ENCODE data around the gene SDHAF1.
A peak's percentile ranks its signal among the peaks of the same experiment; 100 is the strongest.

Gene SDHAF1

GRCh38 chr19:35993923-35994598, 927 bp upstream of the SDHAF1 start:
- no peak overlapping the region for H3K9ac ChIP-seq
- no peak overlapping the region for H3K4me3 ChIP-seq (IDR thresholded peaks at IDR 0.05; ENCODE audit: insufficient read depth, low read depth, low read length)
- no peaks in the 10 kb centered on the region for H4K20me1 ChIP-seq (ENCODE audit: insufficient read depth)
- H3K79me2 ChIP-seq (ENCODE audit: insufficient read depth, low read depth) = peaks cover 19% of the 10 kb centered on the region
- TF ChIP-seq, protein P1, sequence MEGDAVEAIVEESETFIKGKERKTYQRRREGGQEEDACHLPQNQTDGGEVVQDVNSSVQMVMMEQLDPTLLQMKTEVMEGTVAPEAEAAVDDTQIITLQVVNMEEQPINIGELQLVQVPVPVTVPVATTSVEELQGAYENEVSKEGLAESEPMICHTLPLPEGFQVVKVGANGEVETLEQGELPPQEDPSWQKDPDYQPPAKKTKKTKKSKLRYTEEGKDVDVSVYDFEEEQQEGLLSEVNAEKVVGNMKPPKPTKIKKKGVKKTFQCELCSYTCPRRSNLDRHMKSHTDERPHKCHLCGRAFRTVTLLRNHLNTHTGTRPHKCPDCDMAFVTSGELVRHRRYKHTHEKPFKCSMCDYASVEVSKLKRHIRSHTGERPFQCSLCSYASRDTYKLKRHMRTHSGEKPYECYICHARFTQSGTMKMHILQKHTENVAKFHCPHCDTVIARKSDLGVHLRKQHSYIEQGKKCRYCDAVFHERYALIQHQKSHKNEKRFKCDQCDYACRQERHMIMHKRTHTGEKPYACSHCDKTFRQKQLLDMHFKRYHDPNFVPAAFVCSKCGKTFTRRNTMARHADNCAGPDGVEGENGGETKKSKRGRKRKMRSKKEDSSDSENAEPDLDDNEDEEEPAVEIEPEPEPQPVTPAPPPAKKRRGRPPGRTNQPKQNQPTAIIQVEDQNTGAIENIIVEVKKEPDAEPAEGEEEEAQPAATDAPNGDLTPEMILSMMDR (conservative IDR thresholded peaks at IDR 0.05; ENCODE audit: low read depth, low read length) = no peak
- no peaks in the 10 kb centered on the region for H3K36me3 ChIP-seq (ENCODE audit: insufficient read depth)
- peaks cover 8% of the 10 kb centered on the region for H3K4me1 ChIP-seq (ENCODE audit: low read depth, poor library complexity, severe bottlenecking)
- H3K27me3 ChIP-seq (ENCODE audit: insufficient read depth, low read depth) = no peaks in the 10 kb centered on the region
- H3K4me2 ChIP-seq = no peak overlapping the region
- no peak overlapping the region for H2AFZ ChIP-seq (ENCODE audit: low read depth)
- H3K27ac ChIP-seq = no peak overlapping the region

GRCh38 chr19:35996777-35997176, 1.8 kb downstream of the SDHAF1 start:
- TF ChIP-seq, protein P1 (conservative IDR thresholded peaks at IDR 0.05; ENCODE audit: low read depth, low read length) = no peak
- Histone ChIP-seq H2AFZ (ENCODE audit: low read depth) (no peak overlapping the region), H3K4me3 (IDR thresholded peaks at IDR 0.05; ENCODE audit: insufficient read depth, low read depth, low read length) (no peak overlapping the region), H3K27me3 (ENCODE audit: insufficient read depth, low read depth) (no peaks in the 10 kb centered on the region), H3K9ac (no peak overlapping the region), H3K4me2 (peak overlapping the region; percentile 85; the same call in 1 of the 2 replicates), H3K27ac (no peak overlapping the region), H4K20me1 (ENCODE audit: insufficient read depth) (no peaks in the 10 kb centered on the region), H3K79me2 (ENCODE audit: insufficient read depth, low read depth) (peaks cover 19% of the 10 kb centered on the region), H3K4me1 (ENCODE audit: low read depth, poor library complexity, severe bottlenecking) (peaks cover 8% of the 10 kb centered on the region), H3K36me3 (ENCODE audit: insufficient read depth) (no peaks in the 10 kb centered on the region)

DNA sequence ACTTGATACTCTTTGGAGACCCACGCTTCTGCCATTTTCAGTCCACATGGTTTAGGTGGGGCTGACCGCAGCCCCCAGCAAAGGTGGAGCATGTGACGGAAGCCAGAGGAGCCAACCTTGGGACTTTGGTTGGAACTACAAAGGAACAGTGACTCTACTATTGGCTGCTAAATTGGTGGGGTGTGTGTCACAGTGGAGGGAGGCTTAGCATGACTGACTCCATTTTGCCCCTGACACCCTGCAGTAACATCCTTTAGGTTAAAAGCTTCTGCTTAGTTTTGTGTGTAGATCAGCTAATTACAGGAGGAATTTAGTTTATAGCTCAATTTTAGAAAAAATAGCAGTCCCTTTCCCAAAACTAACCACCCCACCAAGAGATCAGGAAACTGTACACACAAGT, 6.6 kb downstream of the SDHAF1 start:
- peaks cover 2% of the 10 kb centered on the region for H3K4me1 ChIP-seq (ENCODE audit: low read depth, poor library complexity, severe bottlenecking)
- H3K4me3 ChIP-seq (IDR thresholded peaks at IDR 0.05; ENCODE audit: insufficient read depth, low read depth, low read length) = no peak overlapping the region
- no peak overlapping the region for H3K9ac ChIP-seq
- no peak overlapping the region for H2AFZ ChIP-seq (ENCODE audit: low read depth)
- no peak overlapping the region for H3K4me2 ChIP-seq
- no peaks in the 10 kb centered on the region for H3K27me3 ChIP-seq (ENCODE audit: insufficient read depth, low read depth)
- H3K27ac ChIP-seq = no peak overlapping the region
- H4K20me1 ChIP-seq (ENCODE audit: insufficient read depth) = no peaks in the 10 kb centered on the region
- no peaks in the 10 kb centered on the region for H3K36me3 ChIP-seq (ENCODE audit: insufficient read depth)
- TF ChIP-seq, protein P1 (conservative IDR thresholded peaks at IDR 0.05; ENCODE audit: low read depth, low read length) = no peak
- peaks cover 6% of the 10 kb centered on the region for H3K79me2 ChIP-seq (ENCODE audit: insufficient read depth, low read depth)

DNA sequence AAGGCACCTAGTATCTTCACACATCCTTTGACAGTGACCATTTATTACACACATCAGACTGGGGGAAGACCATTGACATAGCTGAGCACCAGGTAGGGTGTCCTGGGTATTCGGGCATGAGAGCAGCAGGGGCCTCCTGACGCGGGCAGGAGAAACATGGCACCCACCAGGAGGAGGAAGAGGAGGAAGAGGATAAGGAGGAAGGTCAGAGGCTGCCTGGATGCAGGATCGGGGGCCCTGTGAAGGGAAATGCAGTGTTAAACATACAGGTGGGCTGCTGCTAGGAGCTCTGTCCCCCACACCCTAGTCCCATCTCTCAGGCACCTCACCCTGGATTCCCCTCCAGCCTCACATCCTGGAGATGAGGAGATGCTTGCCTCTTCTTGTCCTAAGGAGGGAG, 8.3 kb downstream of the SDHAF1 start:
- no peaks in the 10 kb centered on the region for H3K79me2 ChIP-seq (ENCODE audit: insufficient read depth, low read depth)
- no peak overlapping the region for H3K9ac ChIP-seq
- H3K4me2 ChIP-seq = no peak overlapping the region
- TF ChIP-seq, protein P1 (conservative IDR thresholded peaks at IDR 0.05; ENCODE audit: low read depth, low read length) = no peak
- no peaks in the 10 kb centered on the region for H4K20me1 ChIP-seq (ENCODE audit: insufficient read depth)
- no peaks in the 10 kb centered on the region for H3K27me3 ChIP-seq (ENCODE audit: insufficient read depth, low read depth)
- H3K4me3 ChIP-seq (IDR thresholded peaks at IDR 0.05; ENCODE audit: insufficient read depth, low read depth, low read length) = no peak overlapping the region
- no peak overlapping the region for H3K27ac ChIP-seq
- H3K36me3 ChIP-seq (ENCODE audit: insufficient read depth) = no peaks in the 10 kb centered on the region
- no peak overlapping the region for H2AFZ ChIP-seq (ENCODE audit: low read depth)
- H3K4me1 ChIP-seq (ENCODE audit: low read depth, poor library complexity, severe bottlenecking) = no peaks in the 10 kb centered on the region
